Measurements from ENCODE around the gene ITGB3. TPM values are rescaled to one million over a fixed set of nuclear protein-coding genes. Genes with fewer than 3 reads are reported as not detected.

Gene ITGB3
- total and polyA plus RNA-seq, 2 of the 4 experiments (the other 2 are of a cell fraction) = 9.8 to 17.6 TPM

- peak overlapping the region; percentile 87 for H3K9ac ChIP-seq (ENCODE audit: low read depth, low read length)
Measured at GRCh38 chr17:47254403-47254943, 846 bp downstream of the ITGB3 start.

More at GRCh38 chr17:47254403-47254943, 846 bp downstream of the ITGB3 start:
- H3K18ac ChIP-seq (ENCODE audit: low read depth, low read length) = peak overlapping the region; percentile 39
- H3K9me1 ChIP-seq (ENCODE audit: insufficient read depth, low read length) = peaks cover 4% of the 10 kb centered on the region
- POLR2A ChIA-PET (ENCODE audit: unreplicated experiment) = no interaction called here
- no peak overlapping the region; the same call in 1 of the 2 replicates for H3K56ac ChIP-seq (ENCODE audit: extremely low read depth, insufficient read depth, low read length)
- no peak overlapping the region; the same call in 1 of the 2 replicates for H2BK20ac ChIP-seq (ENCODE audit: low read depth, low read length)
- no peaks in the 10 kb centered on the region for H4K20me1 ChIP-seq (ENCODE audit: insufficient read depth, low read length)
- H3K9me3 ChIP-seq (ENCODE audit: control insufficient read depth, insufficient read depth, low read length) = no peaks in the 10 kb centered on the region
- H3K4me3 ChIP-seq (ENCODE audit: insufficient read depth, low read depth, low read length) = peak overlapping the region; percentile 99
- 0 out of 3 replicates have a peak overlapping the region, but pooled peaks have one; percentile 23 for H2BK15ac ChIP-seq (ENCODE audit: low read depth, low read length)
- peak overlapping the region; percentile 95 for H2AFZ ChIP-seq (replicated peaks; ENCODE audit: low read length, poor library complexity)
- H2AK5ac ChIP-seq (ENCODE audit: low read depth, low read length) = peak overlapping the region; percentile 87
- peak overlapping the region; percentile 91; the same call in 1 of the 2 replicates for H3K23ac ChIP-seq (ENCODE audit: low read depth, low read length)
- 33% methylated on average over 4 of the region's 15 CpGs; no CpG with 5 or more reads in 1 of the 2 experiments for WGBS, 2 experiments (ENCODE audit: extremely low coverage in 2 of 2, insufficient read length in 1 of 2)
- H3K4me2 ChIP-seq (ENCODE audit: low read depth, low read length) = peak overlapping the region; percentile 93
- H4K8ac ChIP-seq (ENCODE audit: low read depth in 2 of 2, low read length in 2 of 2) = peak overlapping the region; percentile 44 to 60; a peak in 2 of 4 replicates
- TF ChIP-seq POLR2A (IDR thresholded peaks at IDR 0.05; ENCODE audit: low read depth, low read length) = no peak
- no peak for TF ChIP-seq RAD21 (IDR thresholded peaks at IDR 0.05; ENCODE audit: low read length)
- no peak for TF ChIP-seq ELK1 (IDR thresholded peaks at IDR 0.05; ENCODE audit: borderline replicate concordance, low read depth, low read length)
- TF ChIP-seq CHD1 (IDR thresholded peaks at IDR 0.05; ENCODE audit: low read depth, low read length) = no peak
- TF ChIP-seq SMC3 (IDR thresholded peaks at IDR 0.05; ENCODE audit: low read depth, low read length) = no peak
- no peak for TF ChIP-seq MAZ (IDR thresholded peaks at IDR 0.05; ENCODE audit: borderline replicate concordance, low read depth, low read length)
- TF ChIP-seq MXI1 (IDR thresholded peaks at IDR 0.05; ENCODE audit: borderline replicate concordance, low read depth, low read length) = no peak
- TF ChIP-seq CTCF (conservative IDR thresholded peaks at IDR 0.05; ENCODE audit: low read depth, low read length) = no peak
- no peak for TF ChIP-seq MAFK (IDR thresholded peaks at IDR 0.05; ENCODE audit: low read depth, low read length)
- TF ChIP-seq BHLHE40 (IDR thresholded peaks at IDR 0.05; ENCODE audit: low read depth, low read length) = no peak
- TF ChIP-seq NFE2L2 (IDR thresholded peaks at IDR 0.05; ENCODE audit: low read depth, low read length) = no peak
- no peak for TF ChIP-seq CEBPB (IDR thresholded peaks at IDR 0.05; ENCODE audit: low read depth, low read length)
- TF ChIP-seq RFX5 (IDR thresholded peaks at IDR 0.05; ENCODE audit: low read depth, low read length) = no peak
- TF ChIP-seq RCOR1 (IDR thresholded peaks at IDR 0.05; ENCODE audit: insufficient replicate concordance, low read length) = no peak
- TF ChIP-seq USF2 (IDR thresholded peaks at IDR 0.05; ENCODE audit: low read depth, low read length) = no peak
- TF ChIP-seq FOS (IDR thresholded peaks at IDR 0.05; ENCODE audit: low read depth, low read length) = no peak
- CTCF ChIA-PET = no interaction called here
- intact Hi-C loops (cut with micrococcal nuclease) = no loop called here
- peak overlapping the region; percentile 48; the same call in 1 of the 2 replicates for H3K27ac ChIP-seq (ENCODE audit: insufficient read depth, low read length)
- no TSS peak for BruUV-seq (replicated peaks)
- H2AK9ac ChIP-seq (replicated peaks; ENCODE audit: low read depth, low read length, poor library complexity) = peak overlapping the region; percentile 67
- H3K4me1 ChIP-seq (ENCODE audit: control insufficient read depth, insufficient read depth, low read length) = peaks cover 15% of the 10 kb centered on the region
- H4K5ac ChIP-seq (ENCODE audit: low read depth, low read length) = peak overlapping the region; percentile 15; the same call in 1 of the 2 replicates
- no peaks in the 10 kb centered on the region; the same call in 1 of the 2 replicates for H3K27me3 ChIP-seq (ENCODE audit: control insufficient read depth, insufficient read depth, low read length)
- peak overlapping the region; percentile 88 for H2BK120ac ChIP-seq (ENCODE audit: low read depth, low read length)
- peaks cover 2% of the 10 kb centered on the region; the same call in 1 of the 2 replicates for H3K36me3 ChIP-seq (ENCODE audit: control insufficient read depth, insufficient read depth, low read length)
- DNase-seq = no peak
- H3K79me1 ChIP-seq (ENCODE audit: low read depth in 1 of 2, low read length in 2 of 2) = peaks cover 6 to 43% of the 10 kb centered on the region in 2 experiments; a peak in 3 of 4 replicates
- in situ Hi-C loops (cut with MboI; ENCODE audit: low sequenced_read_pairs) = no loop called here
- no peak overlapping the region for H2BK5ac ChIP-seq (ENCODE audit: low read depth, low read length, poor library complexity, severe bottlenecking)
- ATAC-seq (ENCODE audit: low read depth) = no peak
- peak overlapping the region; percentile 64 for H4K91ac ChIP-seq (ENCODE audit: insufficient read depth, low read depth, low read length)
- peak overlapping the region; percentile 83 for H3K14ac ChIP-seq (replicated peaks; ENCODE audit: low read depth, low read length)
- dilution Hi-C loops (cut with HindIII; ENCODE audit: low sequenced_read_pairs, unreplicated experiment) = no loop called here
- peak overlapping the region; percentile 76 for H3K4ac ChIP-seq (ENCODE audit: low read depth, low read length)
